Stomach smooth muscle (tissue), 2 donors: Measurements from ENCODE around the gene EDEM1.

Experiments used
- H3K27ac ChIP-seq: one replicate; pipeline ENCODE4 v1.7.0; 2013; ENCODE audit warnings: mild to moderate bottlenecking, low read length, inconsistent platforms
- H3K27me3 ChIP-seq, 2 donors: one replicate each; pipeline ENCODE4 v1.7.0; 2013; ENCODE audit warnings: low read length in 2 of 2; ENCODE audit not compliant: insufficient read depth in 2 of 2, control insufficient read depth in 1 of 2
- H3K36me3 ChIP-seq, 2 donors: one replicate each; pipeline ENCODE4 v1.7.0; 2013; ENCODE audit warnings: low read length in 2 of 2; ENCODE audit not compliant: control insufficient read depth in 2 of 2, insufficient read depth in 2 of 2
- H3K4me1 ChIP-seq: one replicate; pipeline ENCODE4 v1.7.0; 2013; ENCODE audit warnings: low read length; ENCODE audit not compliant: control insufficient read depth, insufficient read depth
- H3K4me3 ChIP-seq, 2 donors: one replicate each; pipeline ENCODE4 v1.7.0; 2013; ENCODE audit warnings: low read length in 2 of 2
- H3K9ac ChIP-seq, 2 donors: one replicate each; pipeline ENCODE4 v1.7.0; 2013; ENCODE audit warnings: low read length in 2 of 2, mild to moderate bottlenecking in 1 of 2
- H3K9me3 ChIP-seq, 2 donors: one replicate each; pipeline ENCODE4 v1.7.0; 2013; ENCODE audit warnings: low read length in 2 of 2; ENCODE audit not compliant: control insufficient read depth in 2 of 2
- donor health status: healthy.
- donor health status: Pancreatic carcinoma.

The EDEM1 gene

DNA sequence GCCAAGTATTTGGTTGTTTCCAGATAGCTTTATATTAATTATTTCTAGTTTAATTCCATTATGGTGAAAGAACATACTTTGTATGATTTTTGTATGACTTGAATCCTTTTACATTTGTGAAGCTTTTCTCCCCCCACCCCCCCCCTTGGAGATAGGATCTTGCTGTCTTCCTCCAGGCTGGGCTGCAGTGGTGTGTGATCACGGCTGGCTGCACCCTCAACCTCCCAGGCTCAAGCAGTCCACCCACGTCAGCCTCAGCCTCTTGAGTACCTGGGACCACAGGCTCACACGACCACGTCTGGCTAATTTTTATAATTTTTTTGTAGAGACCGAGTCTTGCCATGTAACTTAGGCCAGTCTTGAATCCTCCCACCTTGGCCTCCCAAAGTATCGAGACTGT is 35.9 kb upstream of the EDEM1 start:
- Histone ChIP-seq H3K4me3 (no peak overlapping the region), H3K27me3 (no peaks in the 10 kb centered on the region), H3K9ac (no peak overlapping the region), H3K36me3 (no peaks in the 10 kb centered on the region), H3K27ac (no peak overlapping the region), H3K4me1 (no peaks in the 10 kb centered on the region), H3K9me3 (no peaks in the 10 kb centered on the region)

DNA sequence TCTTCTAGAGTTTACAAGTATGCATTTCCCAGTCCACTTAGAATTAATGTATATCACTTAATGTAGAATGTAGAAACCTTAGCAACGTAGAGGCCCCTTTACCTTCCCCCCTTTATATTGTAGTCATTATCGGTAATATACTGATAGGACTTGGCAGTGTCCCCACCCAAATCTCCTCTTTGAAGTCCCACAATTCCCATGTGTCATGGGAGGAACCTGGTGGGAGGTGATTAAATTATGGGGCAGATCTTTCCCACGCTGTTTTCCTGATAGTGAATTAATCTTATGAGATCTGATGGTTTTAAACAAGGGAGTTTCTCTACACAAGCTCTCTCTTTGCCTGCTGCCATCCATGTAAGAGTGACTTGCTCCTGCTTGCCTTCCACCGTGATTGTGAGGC is 34.4 kb upstream of the EDEM1 start:
- H3K27me3 ChIP-seq, result no peaks in the 10 kb centered on the region
- no peak overlapping the region for H3K27ac ChIP-seq
- no peaks in the 10 kb centered on the region for H3K4me1 ChIP-seq
- no peak overlapping the region for H3K4me3 ChIP-seq
- no peaks in the 10 kb centered on the region for H3K9me3 ChIP-seq
- no peaks in the 10 kb centered on the region for H3K36me3 ChIP-seq
- no peak overlapping the region for H3K9ac ChIP-seq

DNA sequence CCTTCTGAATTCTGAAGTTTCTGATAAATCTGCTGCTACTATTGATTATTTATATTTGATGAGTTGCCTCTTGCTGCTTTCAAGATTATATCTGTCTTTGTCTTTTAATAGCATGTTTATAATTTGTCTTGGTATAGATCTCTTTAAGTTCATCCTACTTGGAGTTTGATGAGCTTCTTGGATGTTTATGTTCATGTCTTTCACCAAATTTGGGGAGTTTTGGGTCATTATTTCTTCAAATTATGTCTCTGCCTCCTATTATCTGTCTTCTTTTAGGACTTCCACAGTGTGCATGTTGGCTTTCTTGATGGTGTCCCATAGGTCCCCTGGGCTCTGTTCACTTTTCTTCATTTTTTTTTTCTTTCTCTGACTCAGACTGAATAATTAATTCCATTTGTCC is 32.3 kb upstream of the EDEM1 start:
- no peaks in the 10 kb centered on the region for H3K36me3 ChIP-seq
- no peaks in the 10 kb centered on the region for H3K4me1 ChIP-seq
- no peak overlapping the region for H3K27ac ChIP-seq
- H3K27me3 ChIP-seq, result no peaks in the 10 kb centered on the region
- no peak overlapping the region for H3K9ac ChIP-seq
- no peaks in the 10 kb centered on the region for H3K9me3 ChIP-seq
- H3K4me3 ChIP-seq, result no peak overlapping the region

DNA sequence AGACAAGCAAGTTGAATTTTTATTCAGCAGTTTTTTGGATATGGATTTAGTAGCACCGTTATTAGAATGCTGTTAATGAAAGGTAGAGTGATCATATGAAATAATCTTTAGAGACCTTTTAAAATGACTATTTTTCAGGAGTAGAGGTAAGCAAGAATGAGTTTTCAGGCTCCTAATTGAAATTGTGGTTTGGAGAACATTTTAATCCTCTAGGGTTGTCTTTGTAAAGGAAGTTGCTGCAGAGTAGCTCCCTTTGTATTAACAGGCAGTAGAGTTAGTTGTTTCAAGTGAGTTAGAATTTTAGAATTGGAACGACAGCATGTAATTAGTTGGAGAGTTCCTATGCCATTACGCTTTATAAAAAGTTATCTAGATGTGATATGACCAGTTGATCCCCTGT is 27.2 kb upstream of the EDEM1 start:
- H3K9ac ChIP-seq, result no peak overlapping the region
- H3K27ac ChIP-seq, result no peak overlapping the region
- peaks cover 4% of the 10 kb centered on the region for H3K4me1 ChIP-seq
- no peaks in the 10 kb centered on the region for H3K27me3 ChIP-seq
- no peaks in the 10 kb centered on the region for H3K36me3 ChIP-seq
- no peaks in the 10 kb centered on the region for H3K9me3 ChIP-seq
- no peak overlapping the region for H3K4me3 ChIP-seq

DNA sequence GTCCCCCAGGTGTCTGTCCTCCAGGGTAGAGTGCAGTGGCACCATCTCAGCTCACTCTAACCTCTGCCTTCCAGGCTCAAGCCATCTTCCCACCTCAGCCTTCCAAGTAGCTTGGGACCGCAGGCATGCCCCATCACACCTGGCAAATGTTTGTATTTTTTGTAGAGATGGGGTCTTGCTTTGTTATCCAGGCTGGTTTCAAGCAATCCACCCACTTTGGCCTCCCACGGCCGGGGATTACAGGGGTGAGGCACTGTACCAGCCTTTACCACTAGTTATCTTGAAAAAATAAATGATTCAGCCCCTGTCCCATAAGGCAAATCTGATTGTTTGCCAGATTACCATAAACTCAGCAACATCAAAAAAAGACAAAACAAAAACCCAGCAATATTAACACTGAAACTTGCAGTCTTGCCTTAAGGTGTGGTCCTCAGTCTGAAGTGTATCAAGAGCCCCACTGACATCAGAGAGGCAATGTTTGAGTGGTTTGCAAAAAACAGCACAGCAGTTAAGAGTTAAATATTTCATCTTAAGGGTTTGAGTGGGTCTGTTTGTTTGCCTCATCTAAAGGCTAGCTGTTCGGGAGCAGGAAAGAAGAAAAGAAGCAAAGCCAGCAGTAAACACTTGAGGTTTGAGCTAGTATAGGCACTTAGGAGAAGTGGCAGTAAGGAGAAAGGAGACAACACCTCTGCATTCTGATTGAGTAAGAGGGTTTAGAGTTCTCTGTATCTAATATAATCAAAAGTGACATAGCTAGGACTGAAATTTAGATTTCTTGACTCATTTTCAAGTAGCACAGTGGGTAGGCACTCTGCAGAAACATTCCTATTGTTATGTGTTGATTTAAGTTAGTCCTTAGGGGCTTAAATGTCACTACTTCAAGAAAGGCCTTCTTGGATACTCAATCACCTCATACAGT is 26.3 kb upstream of the EDEM1 start:
- Histone ChIP-seq H3K9ac (no peak overlapping the region), H3K27ac (no peak overlapping the region), H3K36me3 (no peaks in the 10 kb centered on the region), H3K9me3 (no peaks in the 10 kb centered on the region), H3K4me1 (peaks cover 4% of the 10 kb centered on the region), H3K4me3 (no peak overlapping the region), H3K27me3 (no peaks in the 10 kb centered on the region)

DNA sequence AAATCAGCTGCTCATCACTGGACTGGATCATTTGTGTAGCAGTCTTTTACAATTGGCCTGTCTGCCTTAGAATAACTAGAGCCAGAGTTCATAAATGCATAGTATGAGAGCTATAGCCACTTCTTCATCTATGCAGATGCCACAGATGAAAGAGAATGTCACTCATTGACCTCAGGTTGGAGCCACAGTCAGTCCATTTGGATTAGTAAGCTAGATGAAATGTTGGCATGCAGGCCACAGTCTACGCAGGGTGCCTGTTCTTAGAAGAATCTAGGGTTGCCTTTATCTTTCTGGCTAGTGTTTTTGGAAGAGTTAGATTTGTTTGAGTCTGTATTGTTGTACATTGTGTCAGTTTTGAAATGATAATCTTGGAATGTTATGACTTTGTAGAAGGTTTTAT is 25.4 kb upstream of the EDEM1 start:
- Histone ChIP-seq H3K4me1 (peaks cover 4% of the 10 kb centered on the region), H3K27ac (no peak overlapping the region)

DNA sequence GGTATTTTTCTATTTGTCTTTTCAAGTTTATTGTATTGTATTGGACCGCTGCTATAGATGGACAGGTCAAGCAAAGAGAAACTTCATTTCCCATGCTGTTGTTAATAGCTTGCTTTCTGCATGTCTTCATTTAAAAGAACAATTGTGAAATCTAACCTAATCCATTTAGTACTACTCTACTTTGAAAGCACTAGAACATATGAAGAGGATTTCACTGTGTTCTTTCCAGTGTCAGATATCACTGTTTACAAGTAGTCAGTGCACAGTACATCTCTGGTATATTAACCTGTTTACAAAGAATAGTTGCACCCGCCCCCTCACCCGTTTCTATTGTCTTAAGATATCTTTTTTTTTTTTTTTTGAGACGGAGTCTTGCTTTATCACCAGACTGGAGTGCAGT is 21.8 kb upstream of the EDEM1 start:
- no peaks in the 10 kb centered on the region for H3K36me3 ChIP-seq
- H3K27me3 ChIP-seq, result no peaks in the 10 kb centered on the region
- peaks cover 4% of the 10 kb centered on the region for H3K4me1 ChIP-seq
- H3K27ac ChIP-seq, result no peak overlapping the region
- no peak overlapping the region for H3K9ac ChIP-seq
- no peak overlapping the region for H3K4me3 ChIP-seq
- H3K9me3 ChIP-seq, result no peaks in the 10 kb centered on the region

More for the DNA sequence above, 25.4 kb upstream of the EDEM1 start:
- H3K36me3 ChIP-seq, result no peaks in the 10 kb centered on the region
- H3K9ac ChIP-seq, result no peak overlapping the region
- H3K9me3 ChIP-seq, result no peaks in the 10 kb centered on the region
- no peak overlapping the region for H3K4me3 ChIP-seq
- no peaks in the 10 kb centered on the region for H3K27me3 ChIP-seq

DNA sequence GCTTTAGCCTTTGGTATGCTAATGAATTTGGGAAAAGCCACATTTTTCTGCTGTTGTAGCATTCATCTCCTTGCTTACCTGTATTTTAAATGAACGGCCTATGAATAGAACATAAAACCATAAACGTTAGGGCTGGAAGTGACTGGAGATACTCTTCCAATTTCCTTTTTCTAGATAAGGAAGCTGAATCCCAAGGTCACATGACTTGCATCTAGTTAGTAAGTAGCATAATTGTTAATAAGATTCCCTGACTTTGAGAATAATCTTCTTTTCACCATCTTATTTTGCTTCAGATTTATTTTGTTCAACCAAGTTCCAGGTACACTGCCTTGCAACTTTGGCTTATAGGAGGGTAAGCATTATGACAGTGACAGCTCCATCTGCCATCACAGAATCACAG is 20.7 kb upstream of the EDEM1 start:
- Histone ChIP-seq H3K9ac (no peak overlapping the region), H3K36me3 (no peaks in the 10 kb centered on the region), H3K27me3 (no peaks in the 10 kb centered on the region), H3K9me3 (no peaks in the 10 kb centered on the region), H3K27ac (no peak overlapping the region), H3K4me3 (no peak overlapping the region), H3K4me1 (peaks cover 3% of the 10 kb centered on the region)

DNA sequence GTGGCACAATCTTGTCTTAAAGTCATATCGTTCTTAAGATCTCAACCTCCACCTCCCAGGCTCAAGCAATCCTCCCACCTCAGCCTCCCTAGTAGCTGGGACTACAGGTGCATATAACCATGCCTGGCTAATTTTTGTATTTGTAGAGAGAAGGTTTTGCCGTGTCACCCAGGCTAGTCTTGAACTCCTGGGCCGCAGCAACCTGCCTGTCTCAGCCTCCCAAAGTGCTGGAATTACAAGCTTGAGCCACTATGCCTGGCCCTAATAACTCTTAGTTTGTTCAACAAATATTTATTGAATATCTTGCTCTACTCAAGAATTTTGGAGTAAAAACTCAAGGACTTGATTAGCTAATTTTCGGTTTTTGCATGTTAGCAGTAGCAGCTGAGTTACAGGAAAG is 19.4 kb upstream of the EDEM1 start:
- no peaks in the 10 kb centered on the region for H3K27me3 ChIP-seq
- H3K4me1 ChIP-seq, result no peaks in the 10 kb centered on the region
- H3K9me3 ChIP-seq, result no peaks in the 10 kb centered on the region

DNA sequence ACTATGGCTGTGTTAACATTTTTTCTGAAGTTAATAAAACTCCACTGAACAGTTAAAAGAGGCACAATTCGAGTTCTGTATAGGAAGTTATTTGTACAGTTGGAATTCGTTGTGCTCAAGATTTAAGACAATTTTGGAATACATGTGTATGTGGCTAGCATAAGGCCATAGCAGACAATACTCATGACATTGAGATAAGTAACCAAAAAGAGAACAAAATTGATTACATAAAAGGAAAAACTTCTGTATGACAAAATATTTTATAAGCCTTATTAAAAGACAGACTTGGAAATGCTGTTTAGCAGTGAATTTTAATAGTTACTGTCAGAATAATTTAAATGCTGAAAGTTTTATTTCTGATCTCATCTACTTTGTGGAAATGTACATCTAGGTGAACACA is 17.7 kb upstream of the EDEM1 start:
- Histone ChIP-seq H3K4me3 (no peak overlapping the region), H3K27ac (no peak overlapping the region), H3K4me1 (no peaks in the 10 kb centered on the region), H3K27me3 (no peaks in the 10 kb centered on the region), H3K9me3 (no peaks in the 10 kb centered on the region), H3K9ac (no peak overlapping the region), H3K36me3 (peaks cover 8 to 12% of the 10 kb centered on the region in 2 donors)

More for the DNA sequence above, 19.4 kb upstream of the EDEM1 start:
- no peak overlapping the region for H3K9ac ChIP-seq
- no peak overlapping the region for H3K27ac ChIP-seq
- no peak overlapping the region for H3K4me3 ChIP-seq
- peaks cover 4 to 5% of the 10 kb centered on the region in 2 donors for H3K36me3 ChIP-seq

DNA sequence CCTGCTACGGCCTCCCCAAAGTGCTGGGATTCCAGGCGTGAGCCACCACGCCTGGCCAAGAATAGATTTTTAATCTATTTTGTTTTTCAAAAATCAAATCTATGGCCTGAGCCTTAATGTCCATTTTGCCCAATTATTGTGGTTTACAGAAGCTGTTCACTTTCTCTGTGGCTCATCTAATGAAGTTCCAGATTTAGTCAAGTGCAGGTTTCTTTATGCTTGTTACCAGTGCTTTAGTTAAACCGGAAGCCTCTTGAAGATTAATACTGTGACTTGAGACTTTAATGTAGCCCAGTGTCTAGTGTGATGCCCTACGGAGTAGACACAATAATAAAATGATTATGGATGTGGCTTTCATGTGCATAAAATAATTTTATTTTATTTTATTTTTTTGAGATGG is 16.5 kb upstream of the EDEM1 start:
- peaks cover 11 to 22% of the 10 kb centered on the region in 2 donors for H3K36me3 ChIP-seq
- no peak overlapping the region for H3K4me3 ChIP-seq
- H3K9ac ChIP-seq, result no peak overlapping the region
- H3K27me3 ChIP-seq, result no peaks in the 10 kb centered on the region
- H3K4me1 ChIP-seq, result no peaks in the 10 kb centered on the region
- H3K9me3 ChIP-seq, result no peaks in the 10 kb centered on the region
- H3K27ac ChIP-seq, result no peak overlapping the region
